HG03175 (cell line): Measurements from ENCODE around the gene ADAM12.

Experiments
- ATAC-seq: cut with Tn5 transposase; IDR thresholded peaks from one replicate; pipeline ENCODE4 v1.9.1; 2021; ENCODE audit warnings: mild to moderate bottlenecking, moderate library complexity; ENCODE audit not compliant: unreplicated experiment

ADAM12 gene

GRCh38 chr10:126092366-126093215 lies 295.7 kb downstream of the ADAM12 start:
- ATAC-seq, result no peak

DNA sequence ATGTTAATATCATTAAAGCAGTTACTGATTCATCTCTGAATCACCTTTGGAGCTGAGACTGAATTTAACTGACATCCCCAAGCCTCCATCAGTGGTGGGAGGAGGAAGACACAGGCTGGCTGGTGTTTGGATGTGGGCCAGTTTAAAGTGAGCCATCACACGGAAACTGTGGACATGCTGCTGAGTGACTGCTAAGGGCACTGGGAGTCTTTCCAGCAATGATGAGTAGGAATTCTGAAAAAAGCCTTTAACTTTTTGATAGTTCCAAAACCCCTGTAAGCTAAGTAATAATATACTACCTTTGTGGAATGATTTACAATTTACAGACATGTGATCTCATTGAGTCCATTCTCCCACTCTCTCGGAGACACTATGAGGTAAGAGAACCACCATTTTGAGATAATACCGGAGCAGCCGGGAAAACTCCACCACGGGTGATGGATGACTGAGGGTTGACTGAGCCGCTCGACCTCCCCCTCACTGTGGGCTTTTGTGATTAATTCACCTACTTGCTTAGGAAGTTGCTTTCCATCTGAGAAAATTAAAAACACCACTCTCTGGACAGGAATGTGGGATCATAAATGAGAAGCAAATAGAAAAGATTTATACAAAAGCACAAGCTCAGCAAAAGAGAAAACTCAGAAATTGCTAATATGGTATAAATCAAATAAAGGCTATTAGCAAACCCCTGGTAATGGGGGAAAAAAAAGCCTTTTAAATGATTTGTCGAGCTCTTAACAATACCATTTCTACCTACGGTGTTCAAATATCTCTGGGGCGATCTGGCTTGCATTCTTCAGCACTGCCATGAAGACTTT lies 297.2 kb downstream of the ADAM12 start:
- ATAC-seq, result no peak

GRCh38 chr10:126090443-126090842 lies 297.8 kb downstream of the ADAM12 start:
- ATAC-seq, result no peak

- no peak for ATAC-seq
Measured at GRCh38 chr10:126087796-126088505, 300.3 kb downstream of the ADAM12 start.

GRCh38 chr10:126087153-126087680 lies 301.1 kb downstream of the ADAM12 start:
- no peak for ATAC-seq

GRCh38 chr10:126085806-126086205 lies 302.5 kb downstream of the ADAM12 start:
- ATAC-seq, result no peak

- ATAC-seq, result no peak
Measured at GRCh38 chr10:126084369-126084768, 303.9 kb downstream of the ADAM12 start.

GRCh38 chr10:126083009-126083408 lies 305.3 kb downstream of the ADAM12 start:
- no peak for ATAC-seq

GRCh38 chr10:126081841-126082466 lies 306.3 kb downstream of the ADAM12 start:
- ATAC-seq, result no peak

GRCh38 chr10:126080879-126081411 lies 307.3 kb downstream of the ADAM12 start:
- ATAC-seq, result no peak

GRCh38 chr10:126080291-126080825 lies 307.9 kb downstream of the ADAM12 start:
- no peak for ATAC-seq

GRCh38 chr10:126075009-126075408 lies 313.3 kb downstream of the ADAM12 start:
- ATAC-seq, result no peak

GRCh38 chr10:126074291-126074690 lies 314.0 kb downstream of the ADAM12 start:
- ATAC-seq, result no peak

GRCh38 chr10:126073606-126074005 lies 314.7 kb downstream of the ADAM12 start:
- ATAC-seq, result no peak

DNA sequence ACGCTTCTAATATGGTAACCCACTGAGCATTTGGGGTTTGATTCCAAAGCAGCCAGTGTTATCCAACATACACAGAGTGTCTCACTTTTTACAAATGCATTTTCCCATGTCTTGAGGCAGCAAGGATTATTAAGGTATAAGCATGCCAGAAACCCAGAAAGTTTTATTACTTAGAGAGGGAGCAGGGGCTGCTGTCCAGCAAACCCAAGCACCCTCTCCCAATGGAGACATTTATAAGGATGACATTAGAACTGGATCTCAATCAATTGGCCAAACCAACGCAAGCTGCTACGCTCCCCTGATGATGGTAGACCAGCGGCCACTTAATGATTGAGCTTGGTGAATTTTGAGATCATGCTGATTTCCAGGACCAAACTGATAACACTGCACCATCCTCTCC lies 315.7 kb downstream of the ADAM12 start:
- no peak for ATAC-seq

GRCh38 chr10:126070476-126071215 lies 317.6 kb downstream of the ADAM12 start:
- no peak for ATAC-seq

GRCh38 chr10:126068322-126068721 lies 320.0 kb downstream of the ADAM12 start:
- no peak for ATAC-seq

DNA sequence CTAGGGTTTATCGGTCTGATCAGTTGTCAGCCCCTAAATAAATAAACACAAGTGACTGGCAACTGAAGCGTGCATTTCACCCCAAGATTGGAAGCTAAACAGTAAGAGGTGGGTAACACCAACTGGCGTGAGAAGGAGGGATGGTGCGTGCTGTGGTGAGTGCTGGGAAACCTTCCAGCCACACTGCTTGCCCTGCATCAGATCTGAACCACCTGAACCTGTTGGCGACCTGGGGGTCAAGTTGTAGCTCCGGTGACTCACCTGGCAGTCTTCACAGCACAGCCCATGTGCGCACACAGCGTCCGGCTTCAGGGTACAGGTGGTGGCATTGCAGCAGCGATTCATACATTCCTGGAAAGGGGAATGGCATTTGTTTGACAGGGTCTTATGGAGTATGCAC lies 321.8 kb downstream of the ADAM12 start:
- no peak for ATAC-seq

DNA sequence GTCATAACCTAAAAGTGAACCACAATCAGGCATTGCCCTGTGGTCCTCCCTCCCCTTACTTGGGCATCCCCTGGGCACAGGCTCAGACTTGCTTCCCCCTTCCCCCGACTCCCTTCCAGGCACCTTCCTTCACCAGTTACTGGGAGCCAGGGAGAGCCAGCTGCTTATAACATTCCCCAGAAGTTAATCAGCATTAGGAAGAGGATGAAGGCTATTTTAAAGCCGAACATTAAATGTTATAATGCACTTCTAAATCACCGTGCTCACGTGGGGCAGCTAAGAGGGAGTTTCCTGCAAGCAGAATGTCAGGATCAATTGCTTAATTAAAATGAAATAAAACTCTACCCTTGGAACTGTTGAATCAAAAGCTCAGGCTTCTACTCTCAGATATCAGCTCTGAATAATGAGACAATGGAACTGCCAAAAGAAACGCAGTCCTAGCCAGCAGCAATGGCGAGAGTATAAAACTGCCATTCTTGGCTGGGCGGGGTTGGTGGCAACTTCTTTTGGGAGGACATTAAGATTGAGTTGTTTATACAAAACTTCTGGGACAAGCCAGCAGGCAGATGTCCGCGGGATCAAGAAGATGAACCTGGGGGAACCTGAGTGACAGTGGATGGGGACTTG lies 322.4 kb downstream of the ADAM12 start:
- ATAC-seq, result no peak
